MM.1S (cell line): ENCODE measurements around the gene MIER3.

Source experiments
- DNase-seq: peaks from one replicate; pipeline ENCODE4 v3.0.0-alpha.2; 2015
- H2AFZ ChIP-seq: fragments of 300-600 bp; sonication (generic); 2 replicates; pipeline ENCODE4 v1.6.0; 2016; ENCODE audit warnings: antibody characterized with exemption, low read length
- H3F3A ChIP-seq: fragments of 300-600 bp; sonication (generic); 2 replicates; pipeline ENCODE4 v1.6.1; 2016; ENCODE audit warnings: mild to moderate bottlenecking, antibody characterized with exemption, low read length, moderate library complexity, mixed read lengths; ENCODE audit not compliant: insufficient read depth
- H3K27ac ChIP-seq: fragments of 300-600 bp; sonication (generic); 2 replicates; pipeline ENCODE4 v1.5.1; 2016; ENCODE audit warnings: mild to moderate bottlenecking, low read length
- H3K27me3 ChIP-seq: fragments of 300-600 bp; sonication (generic); replicated peaks from 2 replicates; pipeline ENCODE4 v1.6.0; 2016; ENCODE audit warnings: low read length; ENCODE audit not compliant: insufficient read depth
- H3K36me3 ChIP-seq: fragments of 300-600 bp; sonication (generic); replicated peaks from 2 replicates; pipeline ENCODE4 v1.6.1; 2016; ENCODE audit warnings: mild to moderate bottlenecking, low read length, mixed read lengths; ENCODE audit not compliant: insufficient read depth
- H3K4me1 ChIP-seq: fragments of 300-600 bp; sonication (generic); 2 replicates; pipeline ENCODE4 v1.6.1; 2016; ENCODE audit warnings: low read length, mixed read lengths
- H3K4me2 ChIP-seq: fragments of 300-600 bp; sonication (generic); 2 replicates; pipeline ENCODE4 v1.6.0; 2016; ENCODE audit warnings: low read depth, low read length
- H3K4me3 ChIP-seq: fragments of 300-600 bp; sonication (generic); 2 replicates; pipeline ENCODE4 v1.5.1; 2016; ENCODE audit warnings: low read length, mixed read lengths
- H3K79me2 ChIP-seq: fragments of 300-600 bp; sonication (generic); 2 replicates; pipeline ENCODE4 v1.6.1; 2016; ENCODE audit warnings: mixed run types, low read length, mixed read lengths
- H3K9ac ChIP-seq: fragments of 300-600 bp; sonication (generic); 2 replicates; pipeline ENCODE4 v1.6.1; 2016; ENCODE audit warnings: low read length, mixed read lengths
- H3K9me2 ChIP-seq: fragments of 300-600 bp; sonication (generic); replicated peaks from 2 replicates; pipeline ENCODE4 v1.6.1; 2016; ENCODE audit warnings: mild to moderate bottlenecking, low read length, mixed read lengths; ENCODE audit not compliant: insufficient read depth
- H3K9me3 ChIP-seq: fragments of 300-600 bp; sonication (generic); replicated peaks from 2 replicates; pipeline ENCODE4 v1.6.1; 2016; ENCODE audit warnings: mild to moderate bottlenecking, low read length, mixed read lengths; ENCODE audit not compliant: insufficient read depth
- H4K20me1 ChIP-seq: fragments of 300-600 bp; sonication (generic); 2 replicates; pipeline ENCODE4 v1.6.1; 2016; ENCODE audit warnings: mild to moderate bottlenecking, low read length, moderate library complexity, mixed read lengths; ENCODE audit not compliant: insufficient read depth
- EZH2 ChIP-seq: fragments of 300-600 bp; sonication (generic); optimal IDR thresholded peaks from 2 replicates; pipeline ENCODE3; 2017; ENCODE audit warnings: low read depth, mild to moderate bottlenecking, antibody characterized with exemption, low read length, mixed read lengths
- EZH2phosphoT487 ChIP-seq: fragments of 300-600 bp; sonication (generic); IDR thresholded peaks from 2 replicates; pipeline ENCODE4 v1.6.1; 2018; ENCODE audit warnings: antibody characterized with exemption, low read length
- TF ChIP-seq, protein P1 (sequence below): fragments of 300-600 bp; sonication (generic); IDR thresholded peaks from 2 replicates; pipeline ENCODE4 v1.5.1; 2016; ENCODE audit warnings: antibody characterized with exemption, low read length, mixed read lengths

Gene MIER3

GRCh38 chr5:56977822-56978221 is 25.9 kb upstream of the MIER3 start:
- H3F3A ChIP-seq: no peaks in the 10 kb centered on the region
- H3K79me2 ChIP-seq: no peaks in the 10 kb centered on the region

DNA sequence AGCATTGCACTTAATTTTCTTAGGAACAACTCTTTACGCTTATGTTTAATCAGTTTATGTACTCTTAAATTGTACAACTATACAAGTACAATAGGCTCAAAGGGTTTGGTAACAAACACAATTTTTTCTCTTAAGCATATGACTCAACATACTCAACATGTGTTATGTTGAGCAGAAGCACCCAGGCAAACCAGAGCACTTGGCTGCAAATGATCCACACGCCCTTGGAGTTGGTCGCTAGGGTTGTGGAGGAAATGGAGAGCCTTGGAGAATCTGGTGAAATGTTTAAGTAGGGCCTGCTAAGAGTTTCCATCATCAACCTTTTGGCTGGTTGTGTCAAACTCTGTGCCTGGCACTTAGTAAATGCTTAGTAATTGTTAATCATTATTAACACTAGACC is 25.1 kb upstream of the MIER3 start:
- DNase-seq: no peak
- no peaks in the 10 kb centered on the region for H3K36me3 ChIP-seq

More at GRCh38 chr5:56977822-56978221, 25.9 kb upstream of the MIER3 start:
- H3K4me3 ChIP-seq: no peak overlapping the region
- no peaks in the 10 kb centered on the region for H3K9me2 ChIP-seq
- H3K27me3 ChIP-seq: no peaks in the 10 kb centered on the region
- no peaks in the 10 kb centered on the region for H3K4me1 ChIP-seq
- H3K9me3 ChIP-seq: no peaks in the 10 kb centered on the region
- no peak overlapping the region for H3K4me2 ChIP-seq
- H2AFZ ChIP-seq: no peak overlapping the region
- H3K27ac ChIP-seq: no peak overlapping the region
- no peaks in the 10 kb centered on the region for H4K20me1 ChIP-seq
- no peak for DNase-seq
- TF ChIP-seq, protein P1, sequence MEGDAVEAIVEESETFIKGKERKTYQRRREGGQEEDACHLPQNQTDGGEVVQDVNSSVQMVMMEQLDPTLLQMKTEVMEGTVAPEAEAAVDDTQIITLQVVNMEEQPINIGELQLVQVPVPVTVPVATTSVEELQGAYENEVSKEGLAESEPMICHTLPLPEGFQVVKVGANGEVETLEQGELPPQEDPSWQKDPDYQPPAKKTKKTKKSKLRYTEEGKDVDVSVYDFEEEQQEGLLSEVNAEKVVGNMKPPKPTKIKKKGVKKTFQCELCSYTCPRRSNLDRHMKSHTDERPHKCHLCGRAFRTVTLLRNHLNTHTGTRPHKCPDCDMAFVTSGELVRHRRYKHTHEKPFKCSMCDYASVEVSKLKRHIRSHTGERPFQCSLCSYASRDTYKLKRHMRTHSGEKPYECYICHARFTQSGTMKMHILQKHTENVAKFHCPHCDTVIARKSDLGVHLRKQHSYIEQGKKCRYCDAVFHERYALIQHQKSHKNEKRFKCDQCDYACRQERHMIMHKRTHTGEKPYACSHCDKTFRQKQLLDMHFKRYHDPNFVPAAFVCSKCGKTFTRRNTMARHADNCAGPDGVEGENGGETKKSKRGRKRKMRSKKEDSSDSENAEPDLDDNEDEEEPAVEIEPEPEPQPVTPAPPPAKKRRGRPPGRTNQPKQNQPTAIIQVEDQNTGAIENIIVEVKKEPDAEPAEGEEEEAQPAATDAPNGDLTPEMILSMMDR: no peak
- TF ChIP-seq EZH2 (no peak), EZH2phosphoT487 (no peak)
- H3K36me3 ChIP-seq: no peaks in the 10 kb centered on the region
- H3K9ac ChIP-seq: no peak overlapping the region

GRCh38 chr5:56974241-56974640 is 22.3 kb upstream of the MIER3 start:
- no peaks in the 10 kb centered on the region for H3K9me3 ChIP-seq
- DNase-seq: no peak
- H4K20me1 ChIP-seq: no peaks in the 10 kb centered on the region
- no peaks in the 10 kb centered on the region for H3F3A ChIP-seq
- H3K27me3 ChIP-seq: no peaks in the 10 kb centered on the region
- H3K9me2 ChIP-seq: no peaks in the 10 kb centered on the region
- H3K4me1 ChIP-seq: no peaks in the 10 kb centered on the region
- no peaks in the 10 kb centered on the region for H3K36me3 ChIP-seq
- H2AFZ ChIP-seq: no peak overlapping the region
- H3K9ac ChIP-seq: no peak overlapping the region
- no peak overlapping the region for H3K27ac ChIP-seq
- H3K4me2 ChIP-seq: no peak overlapping the region
- TF ChIP-seq, protein P1: no peak
- TF ChIP-seq EZH2: no peak
- no peak for TF ChIP-seq EZH2phosphoT487
- no peak overlapping the region for H3K4me3 ChIP-seq
- no peaks in the 10 kb centered on the region for H3K79me2 ChIP-seq

More for the DNA sequence above, 25.1 kb upstream of the MIER3 start:
- Histone ChIP-seq H3F3A (no peaks in the 10 kb centered on the region), H3K9ac (no peak overlapping the region), H3K79me2 (no peaks in the 10 kb centered on the region), H3K27ac (no peak overlapping the region), H3K27me3 (no peaks in the 10 kb centered on the region), H2AFZ (no peak overlapping the region), H4K20me1 (no peaks in the 10 kb centered on the region), H3K4me3 (no peak overlapping the region), H3K9me2 (no peaks in the 10 kb centered on the region), H3K9me3 (no peaks in the 10 kb centered on the region), H3K4me2 (no peak overlapping the region), H3K4me1 (no peaks in the 10 kb centered on the region)
- no peak for TF ChIP-seq EZH2
- TF ChIP-seq EZH2phosphoT487: no peak
- TF ChIP-seq, protein P1: no peak

DNA sequence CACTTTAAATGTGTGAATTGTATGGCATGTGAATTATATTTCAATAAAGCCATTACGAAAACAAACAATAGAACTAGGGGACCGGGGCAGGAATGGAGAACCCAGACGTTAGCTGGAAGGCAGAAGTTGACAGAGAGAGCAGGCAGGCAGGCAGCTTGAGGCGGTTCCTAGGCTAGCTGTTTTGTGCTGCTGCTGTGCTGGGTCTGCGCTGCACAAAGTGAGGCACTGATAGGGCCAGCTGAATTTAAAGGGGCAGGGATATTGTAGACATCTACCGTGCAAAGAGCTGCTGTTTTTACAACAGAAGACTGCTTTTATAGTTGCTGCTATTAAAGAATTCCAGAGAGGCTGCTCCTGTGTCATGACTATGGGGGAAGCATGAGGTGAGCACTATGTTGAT is 21.6 kb upstream of the MIER3 start:
- Histone ChIP-seq H4K20me1 (no peaks in the 10 kb centered on the region), H3K4me3 (no peak overlapping the region), H3K27me3 (no peaks in the 10 kb centered on the region), H3K36me3 (no peaks in the 10 kb centered on the region), H3F3A (no peaks in the 10 kb centered on the region), H2AFZ (no peak overlapping the region), H3K9ac (no peak overlapping the region), H3K4me2 (no peak overlapping the region), H3K27ac (no peak overlapping the region), H3K9me3 (no peaks in the 10 kb centered on the region), H3K79me2 (no peaks in the 10 kb centered on the region), H3K4me1 (no peaks in the 10 kb centered on the region), H3K9me2 (no peaks in the 10 kb centered on the region)
- DNase-seq: no peak
- TF ChIP-seq EZH2 (no peak), EZH2phosphoT487 (no peak)
- TF ChIP-seq, protein P1: no peak
